NCI-H187 treated with DMSO at 0.1 percent for 48 hours (cell line): ENCODE data around the gene POLE4.

Experiments used
- DNase-seq: peaks from one replicate; lab custom pipeline; 2025; lab: John Stamatoyannopoulos, UW

POLE4 gene

GRCh38 chr2:74958274-74959105 is at the start of gene POLE4:
Gene POLE4, plus strand, starts transcription at chr2:74958643. Its CDS starts 37 bp downstream, at chr2:74958680.
- DNase-seq: peak; percentile 14

DNA sequence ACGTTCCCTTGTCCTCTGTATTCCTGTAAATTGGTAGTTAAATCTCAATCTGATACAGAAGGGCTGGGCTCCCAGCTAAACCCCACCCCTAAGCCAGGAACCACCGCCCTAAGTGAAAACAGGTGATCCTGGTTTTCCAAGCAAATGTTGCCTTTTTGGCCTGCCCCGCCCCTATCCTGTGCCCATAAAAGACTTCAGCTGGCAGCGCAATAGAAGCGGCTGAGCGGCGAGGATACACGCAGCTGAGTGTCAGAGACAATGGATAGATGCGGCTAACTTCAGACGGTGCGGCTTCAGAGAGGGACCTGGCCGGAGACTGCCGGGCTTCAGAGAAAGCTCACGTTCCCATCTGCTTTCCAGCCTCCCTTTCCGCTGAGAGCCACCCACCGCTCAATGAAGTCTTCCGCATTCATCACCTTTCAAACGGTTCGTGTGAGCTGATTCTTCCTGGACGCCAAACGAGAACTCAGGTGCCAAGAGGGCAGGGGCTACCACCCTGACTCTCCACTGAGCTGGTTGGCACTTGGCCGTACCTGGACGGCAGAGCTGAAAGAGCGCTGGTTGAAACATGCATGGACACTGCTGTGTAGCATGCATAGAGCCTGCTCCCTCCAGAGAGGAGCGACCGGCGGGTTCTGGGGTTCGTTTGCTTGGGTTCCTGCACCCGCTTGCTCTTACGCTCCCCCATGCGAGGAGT is 49.5 kb upstream of the POLE4 start:
- DNase-seq: no peak

DNA sequence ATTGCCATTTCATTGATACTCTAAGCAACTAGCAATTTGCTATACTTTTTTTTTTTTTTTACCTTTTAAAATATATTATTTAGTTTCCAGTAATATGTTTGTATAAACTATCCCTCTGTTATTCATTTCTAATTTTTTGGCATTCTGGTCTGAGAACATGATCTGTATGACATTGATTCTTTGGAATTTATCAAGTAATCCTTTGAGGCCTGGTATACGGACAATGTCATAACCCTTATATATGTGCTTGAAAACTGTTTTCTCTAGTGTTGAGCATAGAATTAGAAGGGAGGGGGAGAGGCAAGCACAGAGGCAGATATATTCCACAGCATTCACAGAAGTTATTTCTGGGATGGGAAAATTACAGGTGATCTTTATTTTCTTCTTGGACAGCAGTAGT is 48.2 kb upstream of the POLE4 start:
- DNase-seq: no peak

GRCh38 chr2:74911061-74911460 is 47.4 kb upstream of the POLE4 start:
- no peak for DNase-seq

- DNase-seq: no peak
These were observed 42.7 kb upstream of the POLE4 start for GRCh38 chr2:74915743-74916142.

GRCh38 chr2:74916394-74916793 is 42.0 kb upstream of the POLE4 start:
- no peak for DNase-seq

DNA sequence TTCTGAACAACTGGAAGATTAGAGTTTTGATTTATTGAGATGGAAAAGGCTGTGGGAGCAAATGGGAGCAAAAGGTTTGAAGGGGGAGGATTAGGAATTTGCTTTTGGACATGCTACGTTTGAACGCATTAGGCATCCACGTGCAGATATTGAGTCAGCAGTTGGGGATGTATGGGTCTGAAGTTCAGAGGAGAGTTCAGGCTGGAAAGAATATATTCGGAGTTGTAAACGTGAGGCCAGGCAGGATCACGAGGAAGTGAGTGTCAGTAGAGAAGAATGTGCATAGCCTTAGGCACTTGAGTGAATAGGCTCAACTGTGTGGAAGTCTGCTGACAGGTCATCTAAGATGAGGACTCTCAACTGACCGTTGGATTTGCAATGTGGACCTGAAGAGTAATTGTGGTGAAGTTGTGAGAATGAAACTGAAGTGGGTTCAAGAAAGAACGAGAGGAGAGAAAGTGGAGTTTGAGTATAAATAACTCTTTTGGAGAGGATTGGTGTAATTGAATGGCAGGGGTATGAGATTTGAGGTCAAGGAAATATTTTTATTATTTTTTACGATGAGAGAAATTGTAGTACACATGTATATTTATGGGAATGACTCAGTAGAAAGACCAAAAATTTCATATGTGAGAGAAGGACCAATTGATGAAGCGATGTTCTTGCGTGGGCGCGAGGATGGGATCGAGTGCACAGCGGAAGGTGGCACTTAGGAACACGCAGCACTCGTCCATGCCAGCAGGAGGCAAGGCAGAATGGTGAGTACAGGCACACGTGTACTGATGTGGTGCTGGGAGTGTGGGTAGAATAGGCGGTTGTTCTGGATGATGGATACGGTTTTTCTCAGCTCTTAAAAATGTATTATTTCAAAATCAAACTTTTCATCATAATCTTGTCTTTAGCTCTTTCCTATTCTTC is 40.5 kb upstream of the POLE4 start:
- DNase-seq: no peak

GRCh38 chr2:74919827-74920226 is 38.6 kb upstream of the POLE4 start:
- no peak for DNase-seq

- DNase-seq: no peak
These were observed 37.2 kb upstream of the POLE4 start for GRCh38 chr2:74921236-74921736.

DNA sequence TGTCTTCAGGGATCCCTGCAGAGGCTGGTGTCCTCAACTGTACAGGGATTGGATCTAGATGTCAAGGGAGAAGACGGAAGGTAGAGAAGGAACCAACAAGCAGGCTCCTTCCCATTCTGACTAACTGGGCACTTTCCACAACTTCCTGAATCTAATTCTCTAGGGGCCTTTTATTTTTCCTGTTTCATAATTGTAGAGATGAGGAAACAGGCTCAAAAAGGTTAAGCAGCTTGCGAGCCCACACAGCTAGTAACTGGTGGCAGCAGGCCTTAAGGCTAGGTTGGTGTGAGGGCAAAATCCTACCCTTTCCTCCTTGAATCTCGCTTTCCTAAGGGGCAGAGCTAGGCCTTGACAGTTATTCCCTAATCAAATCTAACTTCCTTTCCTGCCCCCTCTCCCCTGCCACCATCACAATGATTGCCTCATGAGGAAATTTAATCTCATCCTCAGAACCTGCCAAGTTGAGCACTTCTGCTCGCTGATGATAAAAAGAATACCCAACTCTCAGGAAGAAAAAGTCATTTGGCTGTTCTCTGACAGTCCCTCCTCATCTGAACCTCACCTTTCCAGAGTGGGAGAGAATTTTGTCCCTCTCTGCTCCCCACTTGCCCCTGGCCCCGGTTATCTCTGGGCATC is 35.7 kb upstream of the POLE4 start:
- no peak for DNase-seq

DNA sequence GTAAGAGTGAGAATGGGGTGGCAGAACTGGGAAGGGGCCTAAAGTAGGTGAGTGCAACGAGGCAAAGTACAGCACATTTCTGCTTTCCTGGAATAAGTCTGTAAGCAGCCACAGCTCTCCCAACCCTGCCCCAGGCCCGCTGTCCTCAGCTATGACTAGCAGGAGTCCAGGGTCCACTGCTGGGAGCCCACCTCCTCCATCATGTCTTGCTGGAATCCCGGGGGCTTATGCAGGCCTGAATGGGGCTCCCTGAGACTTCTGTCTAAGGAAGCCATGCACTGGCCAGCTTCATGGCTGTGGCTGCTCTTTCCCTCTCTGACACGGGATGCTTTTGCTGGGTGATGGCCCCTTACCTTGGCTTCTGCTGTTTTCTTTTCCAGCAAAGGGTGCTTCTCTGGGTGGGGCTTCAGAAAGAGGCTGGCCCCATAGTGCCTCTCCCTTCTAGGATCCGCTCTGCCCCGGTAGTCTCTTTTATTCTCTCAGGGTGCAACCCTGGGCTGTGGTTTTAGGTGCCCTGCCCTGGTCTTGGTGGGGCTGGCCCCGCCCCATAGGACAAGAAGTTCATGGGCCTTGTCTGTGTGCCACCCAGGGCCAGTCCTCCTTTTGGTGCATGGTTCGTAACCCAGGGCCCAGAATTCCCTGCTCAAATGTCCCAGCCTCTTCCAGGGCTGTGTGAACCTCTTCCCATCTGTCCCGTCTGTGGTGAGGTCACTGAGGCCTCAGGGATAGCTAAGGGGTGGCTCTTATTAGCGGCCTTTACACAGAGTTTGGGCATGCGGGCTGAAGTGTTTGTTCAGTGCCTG is 33.8 kb upstream of the POLE4 start:
- DNase-seq: no peak

DNA sequence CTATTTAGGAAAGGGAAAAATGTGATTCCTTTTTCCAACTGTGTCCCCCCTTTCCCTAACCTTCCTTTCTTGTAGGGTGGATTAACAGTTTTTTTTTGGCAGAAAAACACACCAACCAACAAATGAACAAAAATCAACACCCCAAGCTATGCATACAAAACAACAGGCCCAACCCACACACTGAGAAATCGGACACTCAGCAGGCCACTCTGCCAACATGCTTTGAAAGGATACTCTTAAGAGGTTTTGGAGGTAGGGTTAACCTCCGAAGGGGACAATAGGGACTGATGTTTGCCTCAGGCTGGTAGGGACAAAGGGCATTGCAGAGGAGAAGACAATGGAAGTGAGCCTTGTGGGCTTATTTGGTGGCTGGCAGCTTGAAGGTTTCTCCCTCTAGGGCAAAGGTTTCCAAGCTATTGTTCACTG is 33.1 kb upstream of the POLE4 start:
- no peak for DNase-seq

GRCh38 chr2:74927621-74928020 is 30.8 kb upstream of the POLE4 start:
- no peak for DNase-seq

DNA sequence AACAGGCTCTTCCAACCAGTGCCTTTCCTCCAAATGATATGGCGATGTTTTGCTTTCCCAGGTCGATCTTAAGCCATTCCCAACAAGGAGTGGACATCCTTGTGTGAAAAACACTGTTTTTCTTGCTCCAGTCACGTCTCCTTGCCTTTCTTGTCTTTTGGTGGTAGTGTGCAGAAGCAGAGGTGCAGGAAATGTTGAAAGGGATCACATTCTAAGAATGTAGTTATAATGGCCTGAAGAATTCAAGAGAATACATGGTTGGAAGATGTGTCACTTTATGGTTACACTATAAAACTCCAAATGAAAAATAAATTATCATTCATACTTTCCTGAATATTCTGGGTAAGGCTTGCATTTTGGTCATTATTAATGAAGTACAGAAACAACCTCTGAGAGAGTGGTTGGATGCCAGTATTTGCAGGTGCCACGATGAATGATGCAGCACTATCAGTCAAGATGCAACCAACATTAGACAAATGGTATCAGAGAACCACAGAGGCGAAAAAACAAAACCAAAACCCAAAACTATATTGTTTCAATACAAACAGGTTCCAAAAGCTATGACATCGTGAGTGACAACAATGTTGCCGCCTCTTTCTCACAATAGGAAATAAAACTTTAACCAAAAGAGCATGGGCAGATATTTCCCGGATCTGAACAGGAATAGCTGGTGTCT is 27.5 kb upstream of the POLE4 start:
- no peak for DNase-seq

- no peak for DNase-seq
These were observed 26.5 kb upstream of the POLE4 start for GRCh38 chr2:74931940-74932339.

- DNase-seq: no peak
These were observed 22.5 kb upstream of the POLE4 start for GRCh38 chr2:74935975-74936391.

DNA sequence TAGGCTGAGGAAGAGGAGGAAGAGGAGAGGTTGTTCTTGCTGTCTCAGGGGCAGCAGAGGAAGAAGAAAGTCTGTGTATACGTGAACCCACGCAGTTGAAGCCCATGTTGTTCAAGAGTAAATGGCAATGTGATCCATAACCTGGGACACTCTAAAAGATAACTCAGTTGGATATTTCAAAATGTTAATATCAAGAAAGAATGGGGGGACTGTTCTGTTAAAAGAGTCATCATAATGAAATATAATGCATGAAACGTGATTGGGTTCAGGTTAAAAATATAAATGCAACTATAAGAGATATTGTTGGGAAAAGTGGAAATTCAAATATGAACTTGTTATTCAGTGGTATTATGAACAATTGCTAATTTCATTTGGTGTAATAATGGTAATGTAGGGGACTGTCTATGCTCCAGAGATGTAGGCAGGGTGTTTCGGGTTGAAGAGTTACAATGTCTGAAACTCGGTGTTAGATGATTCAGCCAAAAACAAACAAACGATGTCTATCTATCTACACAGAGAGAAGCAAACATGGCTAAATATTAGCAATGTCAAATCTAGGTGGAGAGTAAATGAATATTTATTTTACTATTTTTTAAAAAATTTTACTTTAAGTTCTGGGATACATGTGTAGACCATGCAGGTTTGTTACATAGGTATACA is 21.1 kb upstream of the POLE4 start:
- DNase-seq: no peak

GRCh38 chr2:74938264-74938663 is 20.2 kb upstream of the POLE4 start:
- no peak for DNase-seq

DNA sequence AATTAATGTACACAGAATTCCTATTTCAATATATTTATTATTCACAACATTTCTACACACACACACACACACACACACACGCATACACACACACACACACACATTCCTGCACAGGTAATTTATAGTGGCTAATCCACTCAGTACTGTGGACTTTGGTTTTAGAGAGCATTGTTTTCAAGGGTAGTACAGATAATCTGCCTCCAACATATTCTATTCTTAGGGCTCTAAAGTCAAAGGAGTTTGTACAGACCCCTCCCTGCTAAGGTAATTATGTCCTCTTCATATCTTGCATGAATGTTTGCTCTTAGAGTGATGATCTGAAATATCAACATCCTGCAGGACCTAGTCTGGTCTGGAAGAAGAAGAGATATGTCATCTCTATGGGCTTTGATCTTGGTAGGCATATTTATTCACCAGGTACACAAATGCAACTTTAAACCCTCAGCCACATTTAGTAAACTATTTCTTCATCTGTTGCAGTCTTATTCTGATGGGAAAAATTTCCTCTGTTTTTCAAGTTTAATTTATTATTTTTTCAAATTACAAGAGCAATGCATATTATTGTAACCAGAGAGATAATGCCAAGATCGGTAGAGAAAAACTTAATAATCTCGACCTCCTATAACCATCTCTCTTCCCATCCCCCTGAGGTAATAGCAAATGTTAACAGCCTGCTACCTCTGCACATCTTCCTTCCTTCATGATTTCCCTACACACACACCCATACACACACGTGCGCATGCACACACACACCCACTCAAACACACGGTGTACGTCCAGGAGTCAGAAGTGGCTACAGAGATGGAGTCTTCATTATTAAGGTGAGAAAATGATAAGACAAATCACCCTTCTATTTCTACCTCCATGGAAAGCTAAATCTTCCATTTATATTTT is 18.3 kb upstream of the POLE4 start:
- no peak for DNase-seq
